Cerebellar nuclear complex (tissue), 1 donor: ENCODE data around the gene CENPN.
A peak's percentile ranks its signal among the peaks of the same experiment; 100 is the strongest.

Experiments used
- DNase-seq, 2 experiments: peaks; one replicate each; lab custom pipeline; 2025; lab: John Stamatoyannopoulos, UW

CENPN gene, protein sequence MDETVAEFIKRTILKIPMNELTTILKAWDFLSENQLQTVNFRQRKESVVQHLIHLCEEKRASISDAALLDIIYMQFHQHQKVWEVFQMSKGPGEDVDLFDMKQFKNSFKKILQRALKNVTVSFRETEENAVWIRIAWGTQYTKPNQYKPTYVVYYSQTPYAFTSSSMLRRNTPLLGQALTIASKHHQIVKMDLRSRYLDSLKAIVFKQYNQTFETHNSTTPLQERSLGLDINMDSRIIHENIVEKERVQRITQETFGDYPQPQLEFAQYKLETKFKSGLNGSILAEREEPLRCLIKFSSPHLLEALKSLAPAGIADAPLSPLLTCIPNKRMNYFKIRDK

GRCh38 chr16:81006813-81007695 lies at the start of gene CENPN, which contains the start of gene CMC2:
TSS of gene CENPN (plus strand) at chr16:81007214. CDS start at chr16:81011940, 4,726 bp downstream.
TSS of gene CMC2 (minus strand) at chr16:81006885. CDS start at chr16:80997394, 9,491 bp downstream.
- DNase-seq: peak; percentile 82 to 93

- no peak for DNase-seq
Measured at GRCh38 chr16:80958284-80958683, 48.7 kb upstream of the CENPN start.

DNA sequence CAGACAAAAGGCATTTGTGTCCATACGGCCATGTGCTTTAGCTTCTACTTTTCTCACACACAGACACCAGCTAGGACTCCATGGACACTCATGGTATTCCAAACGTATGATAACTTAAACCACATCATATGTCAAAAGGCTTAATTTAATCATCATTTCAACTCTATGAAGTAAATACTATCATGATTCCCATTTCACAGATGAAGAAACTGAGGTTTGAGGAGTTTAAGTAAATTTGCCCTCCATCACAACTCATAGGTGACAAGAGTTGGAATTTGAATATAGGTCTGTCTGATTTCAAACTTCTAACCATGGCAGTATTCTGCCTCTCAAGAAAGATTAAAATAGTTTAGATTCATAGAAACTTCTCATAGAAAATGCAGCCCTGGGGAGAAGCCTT lies 44.1 kb upstream of the CENPN start:
- DNase-seq: no peak

DNA sequence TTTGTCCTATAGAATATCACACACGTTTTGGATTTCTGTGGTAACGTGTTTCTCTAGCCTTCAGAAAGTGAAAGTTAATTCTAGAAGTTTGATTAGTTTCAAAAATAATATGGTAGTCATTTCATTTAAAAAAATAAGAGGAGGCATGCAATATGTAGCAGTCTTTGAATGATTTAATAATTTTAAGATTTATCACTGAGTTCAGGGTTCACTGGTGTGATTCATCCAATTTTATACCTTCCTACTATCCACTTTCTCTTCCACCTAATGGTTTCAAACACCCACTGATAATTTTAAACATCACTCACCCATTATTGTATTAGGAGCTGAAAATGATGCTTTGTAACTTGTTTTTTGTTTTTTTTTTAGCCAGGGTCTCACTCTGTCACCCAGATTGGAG lies 42.7 kb upstream of the CENPN start:
- DNase-seq: no peak

- no peak for DNase-seq
Measured at GRCh38 chr16:80966617-80967016, 40.4 kb upstream of the CENPN start.

DNA sequence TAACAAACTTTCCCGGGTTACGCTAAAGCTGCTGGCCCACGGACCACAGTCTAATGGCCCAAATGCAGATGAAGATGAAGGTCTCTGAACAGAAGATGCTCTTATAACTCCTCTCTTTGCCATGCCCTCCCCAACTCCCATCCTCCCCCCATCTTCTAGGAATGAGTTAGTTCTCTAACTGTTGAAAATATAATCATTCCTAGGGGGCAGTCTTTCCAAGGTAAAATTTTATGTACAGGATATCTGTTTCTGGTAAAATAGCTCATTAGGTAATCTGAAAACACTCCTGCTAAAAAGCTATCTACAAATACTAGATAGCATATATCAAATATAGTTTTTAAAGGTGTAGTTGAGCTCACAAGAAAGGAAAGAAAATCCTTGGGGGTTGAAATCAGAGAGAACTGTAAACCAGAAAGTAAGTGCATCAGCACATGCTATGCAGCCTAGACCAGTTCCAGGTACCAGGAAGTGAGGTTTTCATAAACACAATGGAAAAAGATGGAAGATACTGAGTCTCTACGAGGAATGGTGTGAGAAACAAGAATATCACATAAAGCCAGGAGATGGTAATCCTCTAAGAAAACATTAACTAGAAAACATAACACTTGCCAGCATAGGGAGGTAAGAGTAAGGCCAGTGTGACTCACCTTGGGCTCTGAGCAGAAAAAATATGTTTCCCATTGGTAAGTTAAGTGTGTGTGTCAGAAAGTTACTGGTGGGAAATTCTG lies 38.5 kb upstream of the CENPN start:
- no peak for DNase-seq

GRCh38 chr16:80969114-80969484 lies 37.9 kb upstream of the CENPN start:
- no peak for DNase-seq

DNA sequence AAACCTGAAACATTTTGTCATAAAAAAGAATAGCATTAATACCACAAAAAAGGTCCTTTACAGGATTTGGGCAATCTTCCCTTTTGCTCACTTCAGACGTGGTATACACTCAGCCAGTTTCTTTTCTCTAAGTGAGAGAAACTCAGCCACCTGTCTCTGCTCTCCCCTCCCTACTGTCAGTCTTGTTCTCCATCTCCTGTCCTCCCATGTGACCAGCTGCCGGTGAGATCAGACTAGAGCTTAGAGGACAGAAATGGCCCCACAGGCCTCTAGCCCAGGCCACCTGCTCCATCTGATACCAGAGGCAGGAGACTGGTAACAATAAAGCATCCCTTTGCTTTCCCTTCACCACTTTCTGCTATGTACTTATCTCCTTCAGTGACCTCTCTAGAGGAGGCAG lies 35.2 kb upstream of the CENPN start:
- no peak for DNase-seq

DNA sequence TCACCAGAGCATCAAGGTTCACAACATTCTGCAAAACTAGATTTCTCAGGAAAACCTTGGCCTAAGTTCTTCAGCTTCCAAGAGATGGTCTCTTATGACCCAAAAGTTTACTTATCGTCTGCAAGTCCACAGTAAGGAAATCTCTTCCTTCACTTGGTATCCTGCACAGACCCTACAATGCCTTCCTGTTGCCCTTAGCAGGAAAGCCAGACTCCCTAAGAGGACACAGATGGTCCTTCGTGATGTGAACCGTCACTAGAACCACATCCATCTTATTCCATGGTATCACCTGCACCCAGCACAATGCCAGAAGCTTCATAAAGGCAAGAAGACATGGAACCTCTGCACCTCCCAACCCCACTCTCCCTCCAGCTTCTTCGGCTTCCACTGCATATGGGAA lies 34.4 kb upstream of the CENPN start:
- DNase-seq: no peak

- no peak for DNase-seq
Measured at GRCh38 chr16:80973991-80974390, 33.0 kb upstream of the CENPN start.

GRCh38 chr16:80974649-80975376 lies 32.2 kb upstream of the CENPN start:
- no peak for DNase-seq

- DNase-seq: no peak
Measured at GRCh38 chr16:80976946-80977345, 30.1 kb upstream of the CENPN start.

GRCh38 chr16:80981103-80981502 lies 25.9 kb upstream of the CENPN start:
- no peak for DNase-seq

DNA sequence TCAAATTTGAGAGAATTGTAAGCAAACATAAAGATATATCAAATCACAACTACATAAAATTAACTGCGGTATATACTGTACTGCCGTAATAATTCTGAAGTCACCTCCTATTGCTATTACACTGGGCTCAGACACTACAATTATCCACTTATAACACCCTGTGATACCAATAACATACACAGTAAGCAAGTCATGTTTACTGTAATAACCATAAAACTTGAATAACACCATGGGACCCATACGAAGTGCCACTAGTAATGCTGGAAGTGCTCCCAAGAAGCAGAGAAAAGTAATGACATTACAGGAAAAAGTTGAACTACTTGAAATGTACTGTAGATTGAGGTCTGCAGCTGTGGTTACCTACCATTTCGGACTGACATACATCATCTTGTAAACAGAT lies 24.4 kb upstream of the CENPN start:
- DNase-seq: no peak

DNA sequence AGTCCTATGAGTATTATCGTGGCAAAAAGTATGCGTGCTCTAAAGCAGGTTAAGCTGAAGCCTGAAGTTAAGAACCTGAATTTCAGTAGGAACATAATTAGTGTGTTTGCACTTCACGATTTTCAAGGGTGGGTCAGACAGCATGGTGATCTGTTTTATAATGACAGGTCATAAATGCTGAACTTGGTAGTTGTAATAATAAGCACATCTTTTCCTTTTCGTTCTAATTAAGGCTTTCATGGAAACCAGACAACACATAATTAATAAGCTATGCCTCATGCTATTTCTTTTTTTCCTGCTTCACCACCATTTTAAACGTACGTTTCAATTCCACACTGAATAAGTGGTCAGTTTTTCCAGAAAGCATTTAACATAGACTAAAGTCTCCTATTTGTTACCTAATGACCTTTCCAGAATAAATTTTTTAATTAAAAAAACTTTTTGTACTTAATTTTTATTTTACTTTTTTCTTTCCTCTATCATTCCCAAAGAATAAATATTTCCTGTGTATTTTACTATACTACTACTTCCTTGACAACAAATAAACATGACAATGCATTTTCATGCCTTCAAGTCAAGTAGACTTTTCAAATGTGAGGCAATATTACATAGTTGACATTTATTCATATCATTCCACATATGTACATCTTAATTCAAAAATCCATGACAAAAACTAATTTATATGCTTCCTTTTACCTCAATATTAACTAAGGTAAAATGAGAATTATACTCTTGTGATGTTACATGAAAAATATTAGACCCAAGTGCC lies 22.7 kb upstream of the CENPN start:
- no peak for DNase-seq

- DNase-seq: no peak
Measured at GRCh38 chr16:80985611-80986010, 21.4 kb upstream of the CENPN start.

GRCh38 chr16:80986557-80986956 lies 20.5 kb upstream of the CENPN start:
- DNase-seq: no peak

- no peak for DNase-seq
Measured at GRCh38 chr16:80988756-80989155, 18.3 kb upstream of the CENPN start.

DNA sequence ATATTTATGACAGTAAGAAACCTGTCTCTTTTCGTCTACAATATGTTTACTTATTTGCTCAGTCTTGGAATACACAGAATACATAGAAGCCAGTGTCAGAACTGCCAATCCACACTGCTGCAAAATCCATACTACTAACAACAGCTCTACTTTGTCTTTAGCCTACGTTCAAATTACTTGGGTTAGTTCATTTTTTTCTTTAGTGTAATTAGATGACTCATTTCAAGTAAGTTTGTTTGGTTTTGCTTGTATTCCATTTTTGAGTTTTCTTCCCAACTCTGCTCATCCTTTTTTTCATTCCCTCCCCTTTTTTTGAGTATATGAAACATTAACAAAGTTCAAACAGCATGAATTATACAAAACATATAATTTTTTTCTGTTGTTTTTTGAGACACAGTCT lies 17.2 kb upstream of the CENPN start:
- no peak for DNase-seq

- DNase-seq: no peak
Measured at GRCh38 chr16:80990577-80990976, 16.4 kb upstream of the CENPN start.

GRCh38 chr16:80990978-80991377 lies 16.0 kb upstream of the CENPN start:
- no peak for DNase-seq
